HG03066 (cell line): ENCODE results near the gene ZNF385B.

ENCODE experiments used
- ATAC-seq: cut with Tn5 transposase; IDR thresholded peaks from one replicate; pipeline ENCODE4 v1.9.1; 2021; ENCODE audit warnings: low read depth; ENCODE audit not compliant: unreplicated experiment

ZNF385B gene

DNA sequence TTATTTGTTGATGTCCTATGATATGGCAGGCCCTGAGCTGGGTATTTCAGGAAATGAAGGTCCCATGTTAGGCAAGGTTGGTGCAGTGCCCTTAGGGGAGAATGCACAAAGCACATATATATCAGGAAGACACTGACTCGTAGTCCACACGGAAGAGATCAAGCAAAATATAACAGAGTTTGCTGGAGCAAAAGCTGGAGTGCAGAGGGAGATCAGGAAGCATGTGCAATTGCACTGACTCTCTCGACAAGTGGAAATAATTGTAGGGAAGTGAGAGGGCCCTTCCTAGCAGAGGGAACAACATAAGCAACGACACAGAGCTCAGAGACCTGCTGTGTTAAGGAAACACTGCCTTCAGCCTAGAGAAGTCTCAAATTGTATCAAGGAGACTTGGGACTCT lies 4.2 kb downstream of the ZNF385B start:
- no peak for ATAC-seq

DNA sequence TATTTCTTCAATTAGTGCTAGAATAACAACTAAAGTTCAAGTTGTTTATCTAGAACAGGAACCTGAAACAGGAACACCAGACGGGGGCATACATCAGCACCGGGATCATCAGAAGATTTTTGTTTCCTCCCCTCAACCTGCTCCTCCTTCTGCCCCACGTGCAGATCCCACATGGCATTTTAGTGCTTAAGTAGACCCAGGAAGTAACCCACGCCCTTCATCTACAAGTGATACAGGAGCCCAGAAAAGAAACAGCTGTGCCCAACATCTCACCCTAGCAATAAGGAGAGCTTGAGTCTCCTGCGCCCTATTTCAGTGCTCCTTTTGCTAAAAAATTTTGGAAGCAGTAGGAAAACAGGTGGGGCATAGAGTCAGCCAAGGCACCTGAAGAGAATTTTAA lies 5.2 kb downstream of the ZNF385B start:
- no peak for ATAC-seq

DNA sequence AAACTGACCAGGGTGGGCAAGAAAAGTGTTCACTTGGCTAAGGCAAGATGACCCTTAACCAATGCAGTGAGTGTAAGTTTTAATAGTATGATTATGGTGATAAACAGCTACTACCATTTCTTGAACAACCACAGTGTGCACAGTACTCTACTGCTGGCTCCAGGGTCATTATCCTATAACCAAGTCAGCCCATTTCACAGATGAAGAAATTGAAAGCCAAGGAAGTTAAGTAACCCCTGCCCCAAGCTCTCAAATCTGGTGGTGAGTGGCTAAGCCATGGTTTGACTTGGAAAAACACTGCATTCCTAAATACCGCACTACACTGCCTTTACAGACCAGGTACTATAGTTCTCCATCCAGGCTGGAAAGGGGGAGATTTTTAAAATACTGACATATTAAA lies 5.7 kb downstream of the ZNF385B start:
- ATAC-seq, result no peak

DNA sequence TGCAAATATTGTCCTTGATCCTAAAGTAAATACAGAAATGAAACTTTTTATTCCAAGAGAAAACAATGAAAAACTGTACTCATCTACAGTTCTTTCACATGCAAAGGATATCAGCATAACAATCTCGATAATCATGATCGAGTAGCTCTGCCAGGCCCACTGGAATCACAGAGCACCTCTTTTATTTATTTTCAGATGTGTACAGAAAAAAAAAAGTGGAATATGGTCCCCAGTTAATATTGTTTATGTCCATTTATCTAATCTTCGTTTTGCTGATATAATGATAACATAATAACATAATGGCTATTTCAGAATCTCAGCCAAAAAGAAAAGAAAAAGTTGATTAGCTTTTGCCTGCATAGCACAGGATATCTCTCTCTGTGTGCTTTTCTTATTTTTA lies 6.5 kb downstream of the ZNF385B start:
- no peak for ATAC-seq

DNA sequence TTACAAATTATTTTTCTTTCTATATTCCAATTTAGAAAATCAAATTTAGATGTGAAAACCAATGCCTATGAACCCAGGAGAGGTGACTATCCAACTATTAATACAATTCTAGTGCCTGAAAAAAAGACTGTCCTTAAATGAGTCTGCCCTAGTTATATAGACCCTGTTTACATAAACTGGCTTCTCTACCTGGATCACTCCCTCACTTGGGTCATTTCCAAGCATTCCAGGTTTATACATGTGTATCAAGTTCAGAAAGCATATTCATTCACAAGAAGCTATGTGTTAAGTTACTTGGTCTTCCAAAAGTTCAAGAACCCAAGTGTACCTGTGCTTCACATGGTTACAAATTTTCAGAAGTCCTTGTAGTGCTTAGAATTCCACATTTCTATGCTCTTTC lies 8.3 kb downstream of the ZNF385B start:
- ATAC-seq, result no peak

DNA sequence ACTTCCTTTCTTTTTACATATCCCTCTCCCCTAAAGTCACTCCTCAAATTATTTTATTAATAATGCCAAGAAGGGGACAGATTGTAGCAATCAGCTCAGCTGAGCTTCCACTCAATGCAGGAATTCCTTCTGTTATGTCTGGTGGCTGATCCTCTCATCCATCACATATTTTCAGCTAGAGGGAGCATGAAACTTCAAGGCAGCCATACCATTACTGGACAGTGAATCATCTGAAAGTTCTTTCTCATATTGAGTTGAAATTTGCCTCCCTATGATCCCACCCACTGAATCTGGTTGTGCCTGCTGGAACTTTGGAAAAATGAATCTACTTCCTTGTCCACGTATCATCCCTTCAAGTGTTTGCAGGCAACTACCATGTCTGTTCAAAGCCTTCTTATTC lies 11.2 kb downstream of the ZNF385B start:
- no peak for ATAC-seq

DNA sequence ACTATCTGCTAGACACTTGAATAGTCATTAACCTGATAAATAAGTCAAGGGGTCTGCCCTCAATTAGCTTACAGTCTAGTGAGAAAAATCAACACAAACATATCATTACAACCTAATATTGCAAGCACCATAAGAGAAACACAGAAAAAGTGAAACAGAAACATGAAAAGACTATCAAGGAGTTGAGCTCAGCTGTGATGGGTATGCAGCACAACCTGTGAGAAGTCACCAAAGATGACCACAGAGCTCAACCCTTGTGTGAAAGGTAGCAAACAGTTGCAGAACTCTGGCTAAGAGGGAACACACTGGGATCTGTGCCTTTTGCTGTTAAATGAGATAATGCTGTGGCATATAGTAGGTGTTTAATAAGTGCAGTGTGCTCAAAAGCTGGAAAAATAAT lies 11.7 kb downstream of the ZNF385B start:
- no peak for ATAC-seq

DNA sequence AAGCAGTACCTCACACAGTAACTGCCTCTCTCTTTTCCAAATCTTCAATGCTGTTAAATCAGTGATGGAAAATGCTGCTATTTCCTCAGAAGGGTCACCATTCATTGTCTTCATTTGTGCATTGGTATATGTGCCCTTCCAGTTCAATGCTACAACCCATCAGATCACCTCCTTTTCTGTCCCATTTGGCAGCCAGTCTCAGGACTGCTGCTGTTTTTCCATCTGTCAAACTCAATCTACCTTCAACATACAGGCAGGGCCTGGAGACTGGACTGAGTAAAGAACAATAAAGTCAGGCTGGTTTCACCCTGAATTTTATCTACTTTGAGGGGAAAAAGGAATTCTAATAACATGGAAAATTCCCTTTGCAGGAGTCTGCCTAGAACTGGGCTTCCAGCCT lies 17.9 kb downstream of the ZNF385B start:
- ATAC-seq, result no peak

DNA sequence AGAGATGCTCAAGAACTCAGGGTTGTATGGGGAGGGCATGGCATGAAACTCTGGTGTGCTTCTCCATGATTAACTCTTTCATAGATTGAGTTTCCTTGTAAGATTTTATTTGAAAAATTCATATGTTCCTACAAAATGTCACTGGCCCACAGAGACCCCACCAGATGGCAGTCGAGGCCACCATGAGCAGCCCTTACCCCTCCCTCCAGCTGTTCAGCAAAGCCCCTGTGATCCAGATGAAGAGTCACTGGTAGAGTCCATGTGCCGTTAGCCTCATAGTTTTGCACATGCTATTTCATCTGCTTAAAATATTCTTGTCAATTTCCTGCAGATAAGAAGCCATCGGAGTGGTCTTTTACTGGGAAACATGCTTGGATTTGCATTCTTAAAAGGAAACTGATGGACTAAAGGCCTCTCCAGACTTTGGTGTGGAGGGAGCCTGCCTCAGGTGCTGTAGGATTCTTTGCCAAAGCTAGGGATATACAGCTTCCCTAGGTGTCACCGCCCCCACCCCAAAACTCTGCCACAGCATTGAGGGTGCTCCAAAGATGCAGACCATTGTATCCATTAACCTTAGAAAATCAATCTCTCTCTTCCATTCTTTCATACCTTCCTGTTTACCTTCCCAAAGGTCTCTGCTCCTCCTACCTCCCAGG lies 18.8 kb downstream of the ZNF385B start:
- ATAC-seq, result no peak

DNA sequence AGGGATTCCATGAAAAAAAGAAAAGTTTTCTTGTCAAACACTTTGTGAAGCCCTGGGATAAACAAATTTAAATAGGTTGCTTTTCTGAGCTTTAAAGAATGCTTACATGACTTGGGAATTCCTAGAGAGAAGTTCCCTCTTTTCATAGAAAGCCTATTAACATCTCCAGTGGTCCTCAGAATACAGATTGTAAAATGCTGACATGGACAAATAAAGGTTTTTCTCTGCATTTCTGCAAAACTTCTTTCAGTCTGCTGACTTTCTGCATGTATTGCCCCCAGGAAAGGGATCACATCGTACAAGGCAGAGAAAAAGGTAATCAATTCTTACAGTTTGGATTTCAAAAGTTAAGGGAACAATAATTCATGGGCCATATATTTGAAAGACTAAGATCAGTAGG lies 20.6 kb downstream of the ZNF385B start:
- ATAC-seq, result no peak

DNA sequence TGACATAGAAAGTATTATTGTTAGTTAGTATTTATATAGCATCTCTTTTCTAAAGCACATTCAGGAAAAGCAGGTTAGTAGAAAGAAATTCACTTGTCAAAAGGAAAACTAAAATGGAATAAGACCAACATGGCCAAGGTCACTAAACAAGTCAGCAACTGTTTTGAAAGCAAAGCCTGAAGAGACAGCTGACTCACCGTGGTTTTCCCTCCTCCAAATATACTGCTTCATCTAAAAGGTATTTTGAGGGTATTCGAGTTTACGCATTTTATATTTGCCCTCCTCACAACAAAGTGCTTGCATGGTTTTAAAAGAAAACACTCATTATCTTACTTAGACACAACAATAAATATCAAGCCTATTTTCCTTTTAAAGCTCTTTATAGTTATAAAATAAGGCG lies 24.0 kb downstream of the ZNF385B start:
- no peak for ATAC-seq

DNA sequence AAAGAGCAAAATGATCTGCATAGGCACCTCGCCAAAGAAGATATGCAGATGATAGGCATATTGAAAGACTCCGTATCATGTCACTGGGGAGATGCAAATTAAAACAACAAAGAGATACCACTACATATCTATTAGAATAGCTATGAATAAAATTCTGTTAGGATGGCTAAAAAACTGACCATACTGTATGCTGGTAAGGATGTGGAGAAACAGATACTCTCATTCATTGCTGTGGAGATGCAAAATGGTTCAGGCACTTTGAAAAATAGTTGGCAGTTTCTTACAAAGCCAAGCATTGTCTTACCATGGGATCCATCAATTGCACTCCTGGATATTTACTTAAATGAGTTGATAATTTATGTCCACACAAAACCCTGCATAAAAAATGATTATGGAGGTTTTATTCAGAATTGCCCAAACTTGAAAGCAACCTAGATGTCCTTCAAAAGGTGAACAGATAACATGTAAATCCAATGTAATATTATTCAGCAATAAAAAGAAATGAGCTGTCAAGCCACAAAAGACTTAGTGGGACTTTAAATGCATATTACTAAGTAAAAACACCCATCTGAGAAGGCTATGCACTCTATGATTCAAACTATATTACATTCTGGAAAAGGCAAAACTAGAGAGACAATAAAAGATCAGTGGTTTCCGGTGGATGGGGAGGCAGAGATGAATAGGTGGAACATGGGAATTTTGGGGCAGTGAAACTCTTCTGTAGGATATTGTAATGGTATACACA lies 31.2 kb downstream of the ZNF385B start:
- ATAC-seq, result no peak

DNA sequence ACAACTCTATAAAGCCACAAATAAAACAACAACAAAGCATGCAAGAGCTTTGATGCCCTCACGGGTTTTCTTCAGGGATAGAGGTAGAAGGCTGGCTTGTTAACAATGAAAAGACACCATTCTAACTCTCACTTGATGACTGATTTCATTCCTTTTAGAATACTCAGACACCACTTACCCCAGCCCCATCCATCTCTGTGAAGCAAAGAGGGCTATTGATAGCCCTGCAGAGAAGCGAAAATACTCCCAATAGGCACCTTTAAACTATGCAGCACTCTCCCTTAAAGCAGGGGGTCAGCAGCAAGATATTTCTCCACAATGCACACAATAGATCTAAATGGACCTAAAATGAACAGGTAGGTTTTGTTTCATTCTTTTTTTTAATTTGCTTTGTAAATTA lies 35.1 kb downstream of the ZNF385B start:
- ATAC-seq, result no peak

DNA sequence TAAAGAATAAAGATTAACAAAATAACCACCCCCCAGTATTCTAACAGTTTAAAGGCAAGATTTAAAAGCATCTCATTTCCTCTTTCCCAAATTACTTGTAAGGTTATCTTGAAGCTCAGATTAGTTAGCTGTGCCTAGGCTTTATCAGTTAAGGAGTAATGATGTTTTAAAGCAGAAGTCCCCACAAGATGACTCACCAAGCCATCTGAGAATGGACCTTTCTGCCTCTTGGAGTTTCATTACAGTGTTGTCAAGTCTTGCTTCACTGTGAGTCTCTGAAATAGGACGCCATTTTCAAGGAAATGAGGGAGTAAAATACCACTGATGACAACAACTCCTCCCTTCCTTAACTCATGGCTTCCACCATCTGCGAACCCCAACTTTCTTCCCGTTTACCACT lies 35.9 kb downstream of the ZNF385B start:
- ATAC-seq, result no peak

DNA sequence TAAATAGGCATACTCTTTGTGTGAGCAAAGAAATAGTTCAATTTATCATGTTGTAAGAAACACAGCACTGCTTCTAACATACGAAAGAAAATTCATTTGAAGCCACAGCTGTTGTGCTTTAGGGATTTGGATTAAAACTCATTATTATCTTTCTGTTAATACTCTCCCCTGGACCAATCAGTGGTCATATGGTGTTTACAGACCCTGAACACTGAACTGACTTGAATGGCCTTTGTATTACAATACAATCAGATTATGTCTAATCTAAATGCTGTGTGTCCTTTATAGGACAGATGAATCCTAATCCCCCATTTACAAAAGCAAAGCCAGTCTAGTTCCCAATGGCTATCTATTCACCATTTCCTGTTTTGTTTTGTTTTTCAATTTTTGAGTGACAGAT lies 36.5 kb downstream of the ZNF385B start:
- no peak for ATAC-seq

DNA sequence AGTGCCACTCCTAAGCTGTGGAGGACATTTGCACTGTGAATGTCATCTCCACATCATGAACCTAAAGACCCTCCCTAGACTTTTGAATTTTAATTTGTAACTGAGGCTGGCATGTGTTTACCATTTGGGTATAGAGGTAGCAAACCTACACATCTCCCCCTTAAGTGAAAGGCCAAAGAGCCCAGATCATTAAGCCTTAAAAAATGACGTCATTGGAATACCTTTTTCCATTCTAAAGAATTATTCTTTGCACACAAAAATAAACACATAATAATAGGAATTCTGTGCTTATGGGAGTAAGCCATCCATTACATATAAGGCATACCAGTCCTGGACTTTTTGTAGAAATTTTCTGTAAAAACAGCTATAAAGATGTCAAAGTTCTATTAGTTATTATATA lies 38.9 kb downstream of the ZNF385B start:
- ATAC-seq, result no peak

DNA sequence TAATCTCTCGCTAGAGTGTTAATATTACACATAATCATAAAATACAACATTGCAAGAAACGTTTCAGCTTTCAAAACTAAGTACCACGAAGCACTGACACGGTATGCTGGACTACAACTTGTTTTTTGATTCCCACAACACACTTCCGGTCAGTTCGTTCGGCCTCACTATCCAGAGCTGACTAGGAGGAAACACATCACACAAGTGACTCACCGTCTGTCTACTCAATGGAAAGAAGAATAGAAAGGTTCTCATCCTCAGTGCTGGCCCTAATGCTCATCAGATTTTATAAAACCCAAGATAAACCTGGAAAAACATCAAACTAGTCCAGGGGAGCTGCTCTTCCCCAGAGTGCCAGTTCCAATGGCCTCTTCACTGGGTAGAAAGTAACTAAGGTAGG lies 42.9 kb downstream of the ZNF385B start:
- no peak for ATAC-seq

DNA sequence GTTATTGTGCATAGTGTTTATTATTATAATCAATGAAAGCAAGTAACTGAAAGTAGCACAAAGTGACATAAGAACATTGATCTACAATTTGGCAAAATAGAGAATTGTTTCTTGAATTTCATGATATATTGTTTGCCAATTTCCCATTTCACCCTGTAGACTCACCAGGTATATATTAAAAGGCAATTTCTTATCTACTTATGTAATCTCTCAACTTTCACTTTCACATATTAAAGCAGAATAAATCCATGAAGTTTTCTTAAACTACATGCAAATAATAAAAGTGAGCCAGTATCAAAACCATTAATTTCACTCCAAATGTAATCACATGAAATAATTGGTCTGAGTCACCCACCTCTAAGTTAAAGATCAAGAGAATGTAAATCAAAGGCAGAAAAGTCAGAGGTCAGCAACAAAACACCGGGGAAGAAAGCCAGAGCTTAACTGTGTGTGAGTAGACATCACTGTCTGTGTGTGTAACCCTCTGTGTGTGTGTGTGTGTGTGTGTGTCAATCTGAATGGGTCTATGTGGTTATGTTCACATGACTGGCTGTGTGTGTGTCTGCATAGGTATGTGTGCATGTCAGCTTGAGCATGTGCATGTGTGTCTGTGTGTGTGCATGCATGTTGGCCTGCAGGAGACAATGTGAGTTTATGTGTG lies 44.1 kb downstream of the ZNF385B start:
- ATAC-seq, result no peak

DNA sequence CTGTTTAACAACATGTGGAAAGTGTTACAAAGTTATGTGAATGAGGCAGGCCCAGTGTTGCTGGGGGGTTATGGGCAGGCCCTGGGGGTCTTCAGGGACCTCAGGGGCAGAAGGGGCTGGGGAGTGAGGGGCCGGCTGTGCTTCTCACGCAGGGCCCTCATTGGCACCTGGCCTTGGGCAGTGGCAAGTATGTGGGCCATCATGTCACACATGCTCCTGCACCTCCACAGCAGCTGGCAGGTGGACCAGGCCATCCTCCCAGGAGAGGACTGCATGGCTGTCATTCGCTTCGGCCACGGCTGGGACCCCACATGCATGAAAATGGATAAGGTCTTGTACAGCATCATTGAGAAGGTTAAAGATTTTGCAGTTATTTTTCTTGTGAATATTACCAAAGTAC lies 47.4 kb downstream of the ZNF385B start:
- no peak for ATAC-seq

DNA sequence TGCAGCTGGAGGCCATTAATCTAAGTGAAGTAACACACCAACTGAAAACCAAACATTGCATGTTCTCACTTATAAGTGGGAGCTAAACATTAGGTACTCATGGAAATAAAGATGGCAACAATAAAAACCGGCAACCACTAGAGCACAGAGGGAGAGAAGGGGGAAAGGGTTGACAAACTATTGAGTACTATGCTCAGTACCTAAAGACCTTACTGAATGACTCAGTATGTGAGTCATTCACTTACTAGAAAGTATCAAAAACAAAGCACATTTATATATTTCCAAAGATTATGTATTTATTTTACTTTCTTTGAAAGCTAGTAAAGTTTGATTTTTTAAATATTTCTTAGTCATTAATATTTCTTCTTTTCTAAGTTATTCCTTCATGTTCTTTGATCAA lies 48.9 kb downstream of the ZNF385B start:
- no peak for ATAC-seq

DNA sequence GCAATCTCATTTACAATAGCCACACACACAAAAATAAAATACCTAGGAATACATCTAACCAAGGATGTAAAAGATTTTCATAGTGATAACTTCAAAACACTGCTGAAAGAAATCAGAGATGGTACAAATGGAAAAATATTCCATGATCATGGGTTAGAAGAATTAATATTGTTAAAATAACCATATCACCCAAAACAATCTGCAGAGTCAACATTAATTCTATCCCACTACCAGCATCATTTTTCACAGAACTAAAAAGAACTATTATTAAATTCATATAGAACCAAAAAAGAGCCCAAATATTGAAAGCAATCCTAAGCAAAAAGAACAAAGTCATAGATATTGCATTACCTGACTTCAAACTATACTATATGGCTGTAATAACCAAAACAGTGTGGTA lies 50.4 kb downstream of the ZNF385B start:
- no peak for ATAC-seq

DNA sequence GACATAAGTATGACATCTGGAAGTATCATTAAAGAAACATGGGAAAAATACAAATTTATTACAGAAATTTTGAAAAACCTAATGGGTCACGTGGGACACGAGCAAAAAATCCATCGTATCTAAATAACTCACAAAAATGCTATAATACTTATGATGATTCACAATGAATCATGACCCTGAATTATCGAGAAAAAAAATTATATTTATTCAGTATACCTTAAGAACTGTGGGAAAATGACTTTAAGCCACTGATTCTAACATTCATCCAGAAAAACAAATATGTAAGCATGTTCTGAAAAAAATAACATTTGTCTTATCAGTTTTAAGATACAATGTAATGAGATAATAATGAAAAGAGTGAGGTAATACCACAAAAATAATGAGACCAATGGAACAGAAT lies 51.8 kb downstream of the ZNF385B start:
- ATAC-seq, result no peak
